HG03159 (cell line): ENCODE data around the gene ECE2.

Source experiments
- ATAC-seq: cut with Tn5 transposase; IDR thresholded peaks from one replicate; pipeline ENCODE4 v1.9.1; 2021; ENCODE audit warnings: mild to moderate bottlenecking, moderate library complexity; ENCODE audit not compliant: unreplicated experiment

ECE2 gene

DNA sequence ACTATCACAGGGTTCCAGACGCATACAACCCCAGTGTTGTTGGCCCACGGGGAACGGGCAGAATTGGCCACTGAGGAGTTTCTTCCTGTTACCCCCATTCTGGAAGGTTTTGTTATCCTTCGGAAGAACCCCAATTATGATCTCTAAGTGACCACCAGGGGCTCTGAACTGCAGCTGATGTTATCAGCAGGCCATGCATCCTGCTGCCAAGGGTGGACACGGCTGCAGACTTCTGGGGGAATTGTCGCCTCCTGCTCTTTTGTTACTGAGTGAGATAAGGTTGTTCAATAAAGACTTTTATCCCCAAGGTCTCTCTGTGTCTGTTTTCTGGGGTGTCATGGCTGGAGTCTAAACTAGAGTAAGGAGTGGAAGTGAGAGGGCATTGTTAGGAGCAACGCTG lies 32.9 kb downstream of the ECE2 start:
- ATAC-seq, result no peak

GRCh38 chr3:184311633-184312032 lies 35.8 kb downstream of the ECE2 start:
- ATAC-seq, result no peak

GRCh38 chr3:184314363-184314699 lies 38.5 kb downstream of the ECE2 start, which contains the start of gene EIF4G1:
Gene EIF4G1, plus strand, starts transcription at chr3:184314606. Its CDS starts 1,191 bp downstream, at chr3:184315797.
- ATAC-seq, result peak; percentile 84

DNA sequence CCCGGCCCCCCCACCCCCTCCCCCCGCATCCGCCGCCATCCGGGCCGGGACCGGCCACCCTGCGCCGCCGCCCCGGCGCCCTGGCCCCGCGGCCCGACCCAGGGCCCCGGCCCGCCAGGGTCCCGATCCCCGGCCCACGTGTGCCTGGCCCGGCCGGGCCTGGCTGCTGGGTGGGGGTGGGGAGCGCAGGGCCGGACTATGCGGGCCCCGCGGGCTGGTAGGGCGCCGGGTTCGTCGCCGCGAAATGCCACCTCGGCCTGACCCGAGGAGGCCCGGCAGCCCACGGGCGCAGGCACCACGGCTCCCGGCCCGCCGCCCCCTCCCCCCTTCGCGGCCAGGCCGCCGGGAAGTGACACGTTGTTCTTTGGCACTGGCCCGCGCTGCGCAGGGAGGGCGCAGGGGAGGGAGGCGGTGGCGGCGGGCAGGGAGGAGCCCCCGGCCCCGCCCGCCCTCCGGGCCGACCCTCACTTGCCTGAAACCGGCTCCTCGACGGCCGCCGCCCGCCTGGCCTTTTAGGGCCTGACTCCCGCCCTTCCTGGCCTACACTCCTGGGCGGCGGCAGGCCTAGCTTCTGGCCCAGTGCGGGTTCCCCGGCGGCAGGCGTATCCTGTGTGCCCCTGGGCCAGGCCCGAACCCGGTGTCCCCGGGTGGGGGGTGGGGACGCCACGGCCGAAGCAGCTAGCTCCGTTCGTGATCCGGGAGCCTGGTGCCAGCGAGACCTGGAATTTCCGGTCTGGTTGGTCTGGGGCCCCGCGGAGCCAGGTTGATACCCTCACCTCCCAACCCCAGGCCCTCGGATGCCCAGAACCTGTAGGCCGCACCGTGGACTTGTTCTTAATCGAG lies 39.1 kb downstream of the ECE2 start:
- ATAC-seq, result peak; percentile 31

DNA sequence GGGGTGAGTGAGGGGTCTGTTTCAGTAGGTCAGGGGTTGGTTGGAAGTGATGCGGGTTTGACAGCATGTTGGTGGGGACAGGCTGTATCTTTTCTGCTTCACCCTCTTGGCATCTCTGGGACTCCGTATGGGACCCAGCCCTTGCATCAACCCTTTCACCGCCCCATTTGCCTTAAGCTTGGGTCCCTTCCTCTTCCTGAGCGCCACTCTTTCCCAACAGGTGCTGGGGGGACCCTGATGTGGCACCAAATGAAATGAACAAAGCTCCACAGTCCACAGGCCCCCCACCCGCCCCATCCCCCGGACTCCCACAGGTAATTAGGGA lies 39.7 kb downstream of the ECE2 start:
- peak; percentile 3 for ATAC-seq

- no peak for ATAC-seq
Observed at GRCh38 chr3:184315871-184316661, 40.2 kb downstream of the ECE2 start.

GRCh38 chr3:184316792-184317191 lies 41.0 kb downstream of the ECE2 start:
- ATAC-seq, result no peak

DNA sequence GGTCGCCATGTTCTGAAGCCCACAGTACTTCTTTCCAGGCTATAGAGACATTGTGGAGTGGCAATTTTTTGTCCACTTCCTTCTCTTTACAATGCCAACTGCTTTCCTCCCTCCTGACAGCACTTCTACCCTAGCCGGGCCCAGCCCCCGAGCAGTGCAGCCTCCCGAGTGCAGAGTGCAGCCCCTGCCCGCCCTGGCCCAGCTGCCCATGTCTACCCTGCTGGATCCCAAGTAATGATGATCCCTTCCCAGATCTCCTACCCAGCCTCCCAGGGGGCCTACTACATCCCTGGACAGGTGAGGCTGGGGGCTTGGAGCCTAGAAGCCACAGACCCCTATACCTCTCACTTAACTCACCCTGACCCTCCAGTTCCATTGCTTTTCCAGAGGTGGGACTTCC lies 41.4 kb downstream of the ECE2 start:
- no peak for ATAC-seq

GRCh38 chr3:184320104-184320445 lies 44.3 kb downstream of the ECE2 start:
- no peak for ATAC-seq

DNA sequence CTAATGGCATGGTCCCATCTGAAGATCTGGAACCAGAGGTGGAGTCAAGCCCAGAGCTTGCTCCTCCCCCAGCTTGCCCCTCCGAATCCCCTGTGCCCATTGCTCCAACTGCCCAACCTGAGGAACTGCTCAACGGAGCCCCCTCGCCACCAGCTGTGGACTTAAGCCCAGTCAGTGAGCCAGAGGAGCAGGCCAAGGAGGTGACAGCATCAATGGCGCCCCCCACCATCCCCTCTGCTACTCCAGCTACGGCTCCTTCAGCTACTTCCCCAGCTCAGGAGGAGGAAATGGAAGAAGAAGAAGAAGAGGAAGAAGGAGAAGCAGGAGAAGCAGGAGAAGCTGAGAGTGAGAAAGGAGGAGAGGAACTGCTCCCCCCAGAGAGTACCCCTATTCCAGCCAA lies 45.8 kb downstream of the ECE2 start:
- no peak for ATAC-seq

- ATAC-seq, result no peak
Observed at GRCh38 chr3:184322731-184323487, 47.1 kb downstream of the ECE2 start.

- no peak for ATAC-seq
Observed at GRCh38 chr3:184323696-184324095, 47.9 kb downstream of the ECE2 start.

DNA sequence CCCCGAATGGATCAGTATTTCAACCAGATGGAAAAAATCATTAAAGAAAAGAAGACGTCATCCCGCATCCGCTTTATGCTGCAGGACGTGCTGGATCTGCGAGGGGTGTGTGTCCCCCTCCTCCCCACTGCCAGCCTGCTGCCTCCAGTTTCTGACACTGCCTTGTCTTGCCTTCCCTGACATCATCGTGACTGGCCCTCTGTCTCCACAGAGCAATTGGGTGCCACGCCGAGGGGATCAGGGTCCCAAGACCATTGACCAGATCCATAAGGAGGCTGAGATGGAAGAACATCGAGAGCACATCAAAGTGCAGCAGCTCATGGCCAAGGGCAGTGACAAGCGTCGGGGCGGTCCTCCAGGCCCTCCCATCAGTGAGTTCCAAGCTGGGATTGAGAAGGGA lies 49.4 kb downstream of the ECE2 start:
- ATAC-seq, result no peak

DNA sequence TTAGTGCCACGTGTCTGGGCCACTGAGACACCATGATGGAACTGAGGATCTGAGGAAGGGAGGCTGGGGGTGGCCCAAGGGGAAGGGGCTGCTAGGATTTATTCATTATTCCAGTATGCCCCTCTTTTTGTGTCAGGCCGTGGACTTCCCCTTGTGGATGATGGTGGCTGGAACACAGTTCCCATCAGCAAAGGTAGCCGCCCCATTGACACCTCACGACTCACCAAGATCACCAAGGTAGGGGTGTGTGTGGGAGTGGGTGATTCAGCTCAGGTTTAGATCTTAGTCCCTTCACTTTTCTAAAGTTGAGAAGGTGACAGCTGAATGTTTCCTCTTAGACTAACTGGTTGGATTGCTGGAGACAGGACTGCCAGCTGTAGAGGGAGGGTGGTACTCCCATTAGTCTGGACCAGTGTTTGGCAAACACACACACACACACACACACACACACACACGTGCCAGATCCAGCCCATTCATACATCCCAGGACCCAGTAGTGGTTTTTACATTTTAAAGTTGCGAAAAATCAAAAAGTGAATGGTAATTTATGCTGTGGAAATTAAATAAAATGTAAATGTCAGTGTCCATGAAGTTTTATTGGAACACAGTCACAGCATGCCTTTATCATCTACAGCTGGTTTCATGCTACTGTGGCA lies 50.0 kb downstream of the ECE2 start:
- no peak for ATAC-seq

- ATAC-seq, result no peak
Observed at GRCh38 chr3:184327171-184327570, 51.3 kb downstream of the ECE2 start.

DNA sequence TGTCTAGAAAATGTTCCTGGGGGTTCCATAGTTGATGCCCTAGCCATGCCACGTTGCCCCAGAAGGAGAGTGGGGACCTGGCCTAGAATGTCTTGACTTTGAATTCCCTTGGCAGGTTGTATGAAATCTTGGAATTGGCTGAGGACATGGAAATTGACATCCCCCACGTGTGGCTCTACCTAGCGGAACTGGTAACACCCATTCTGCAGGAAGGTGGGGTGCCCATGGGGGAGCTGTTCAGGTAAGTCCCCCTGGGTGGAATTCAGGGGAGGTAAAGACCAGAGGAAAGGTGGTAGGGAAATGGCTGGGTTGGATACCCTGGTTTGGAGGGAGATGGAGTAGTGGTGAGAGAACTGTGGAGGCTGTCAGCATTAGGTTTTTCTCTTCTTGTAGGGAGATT lies 52.7 kb downstream of the ECE2 start:
- ATAC-seq, result no peak

DNA sequence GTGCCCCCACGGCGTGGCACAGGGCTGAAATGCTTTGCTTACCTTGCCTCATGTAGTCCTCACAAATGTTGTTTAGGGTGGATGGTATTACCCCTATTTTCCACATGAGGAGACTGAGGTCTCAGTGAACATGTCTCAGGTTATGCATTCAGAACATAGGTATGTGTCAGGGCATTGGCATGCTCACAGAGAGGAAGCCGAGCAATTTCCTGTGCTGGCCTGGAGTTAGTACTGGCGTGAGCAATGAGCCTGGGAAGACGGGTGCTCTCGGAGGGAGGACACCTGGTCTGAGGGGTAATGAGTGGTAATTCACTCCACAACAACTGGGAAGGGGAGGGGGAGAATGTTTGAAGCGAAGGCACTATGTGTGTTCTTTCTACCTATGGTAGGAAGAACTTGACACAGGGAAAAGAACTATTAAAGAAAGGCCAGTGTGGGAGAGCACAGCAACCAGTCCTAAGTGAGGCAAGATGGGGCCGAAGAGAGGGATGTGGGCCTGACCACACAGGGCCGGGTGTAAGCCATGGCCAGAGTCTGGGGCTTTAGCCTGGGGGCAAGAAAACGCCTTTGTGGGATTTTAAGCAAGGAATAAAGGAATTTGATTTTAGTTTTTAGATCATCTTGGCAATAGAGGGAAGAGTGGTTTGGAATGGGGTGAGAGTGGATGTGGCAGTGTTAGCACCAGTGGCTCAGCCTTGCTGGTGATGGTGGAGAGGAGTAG lies 56.7 kb downstream of the ECE2 start:
- ATAC-seq, result no peak

GRCh38 chr3:184333190-184333589 lies 57.4 kb downstream of the ECE2 start:
- no peak for ATAC-seq

DNA sequence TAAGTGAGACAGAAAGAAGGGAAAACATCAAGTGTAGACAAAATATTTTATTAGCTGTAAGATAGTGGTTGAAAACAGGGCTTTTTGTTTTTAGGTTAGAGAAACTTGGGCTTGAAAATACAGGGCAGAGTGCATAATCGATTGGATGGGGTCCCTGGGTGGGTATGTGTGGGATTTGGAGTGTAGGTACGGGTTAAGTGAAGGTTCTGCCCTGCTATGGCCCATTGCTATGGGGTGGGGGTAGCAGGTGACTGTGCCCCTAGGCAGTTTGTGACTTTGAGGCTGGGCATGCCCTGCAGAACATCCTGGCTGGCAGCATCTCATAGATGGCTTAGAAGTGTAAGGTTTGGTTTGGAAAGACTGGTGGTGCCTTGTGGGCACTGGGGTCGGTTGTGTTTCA lies 57.9 kb downstream of the ECE2 start:
- no peak for ATAC-seq

GRCh38 chr3:184334470-184335158 lies 58.8 kb downstream of the ECE2 start:
- no peak for ATAC-seq
